ENCODE measurements around the gene STAB1. TPM values are rescaled to one million over a fixed set of nuclear protein-coding genes. Genes with fewer than 3 reads are reported as not detected.
"Not testable (repeated sequence)": the region's sequence is repeated elsewhere in the genome, so short reads cannot be mapped to it uniquely, and the experiment has no call there.

The STAB1 gene
- total and polyA plus RNA-seq, 7 donors = 15.9 to 47.5 (median 29.0) TPM

- TF ChIP-seq, protein P1, sequence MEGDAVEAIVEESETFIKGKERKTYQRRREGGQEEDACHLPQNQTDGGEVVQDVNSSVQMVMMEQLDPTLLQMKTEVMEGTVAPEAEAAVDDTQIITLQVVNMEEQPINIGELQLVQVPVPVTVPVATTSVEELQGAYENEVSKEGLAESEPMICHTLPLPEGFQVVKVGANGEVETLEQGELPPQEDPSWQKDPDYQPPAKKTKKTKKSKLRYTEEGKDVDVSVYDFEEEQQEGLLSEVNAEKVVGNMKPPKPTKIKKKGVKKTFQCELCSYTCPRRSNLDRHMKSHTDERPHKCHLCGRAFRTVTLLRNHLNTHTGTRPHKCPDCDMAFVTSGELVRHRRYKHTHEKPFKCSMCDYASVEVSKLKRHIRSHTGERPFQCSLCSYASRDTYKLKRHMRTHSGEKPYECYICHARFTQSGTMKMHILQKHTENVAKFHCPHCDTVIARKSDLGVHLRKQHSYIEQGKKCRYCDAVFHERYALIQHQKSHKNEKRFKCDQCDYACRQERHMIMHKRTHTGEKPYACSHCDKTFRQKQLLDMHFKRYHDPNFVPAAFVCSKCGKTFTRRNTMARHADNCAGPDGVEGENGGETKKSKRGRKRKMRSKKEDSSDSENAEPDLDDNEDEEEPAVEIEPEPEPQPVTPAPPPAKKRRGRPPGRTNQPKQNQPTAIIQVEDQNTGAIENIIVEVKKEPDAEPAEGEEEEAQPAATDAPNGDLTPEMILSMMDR (IDR thresholded peaks at IDR 0.05) = no peak
- Histone ChIP-seq H3K4me1 (peaks cover 6% of the 10 kb centered on the region), H3K4me3 (no peak overlapping the region), H3K9me3 (no peaks in the 10 kb centered on the region), H3K27me3 (ENCODE audit: insufficient read depth in 3 of 3, low read length in 2 of 3) (no peaks in the 10 kb centered on the region), H3K36me3 (ENCODE audit: insufficient read depth in 1 of 2, low read depth in 1 of 2) (peaks cover 0 to 5% of the 10 kb centered on the region in 2 donors), H3K27ac (peak overlapping the region; percentile 68)
- 74 to 79% (median 76%) methylated on average over 9 of the region's 9 CpGs for WGBS, 3 donors
- DNase-seq (peak in 1 of 2 donors; percentile 26), ATAC-seq (no peak)
- intact Hi-C loops (cut with DNase I) = loop anchor here in 1 of 2 donors (1.0 kb wide), 1 partner anchor 10 kb away; no protein-coding TSS in a partner anchor
Measured at GRCh38 chr3:52525680-52526561, 30.8 kb downstream of the STAB1 start.

DNA sequence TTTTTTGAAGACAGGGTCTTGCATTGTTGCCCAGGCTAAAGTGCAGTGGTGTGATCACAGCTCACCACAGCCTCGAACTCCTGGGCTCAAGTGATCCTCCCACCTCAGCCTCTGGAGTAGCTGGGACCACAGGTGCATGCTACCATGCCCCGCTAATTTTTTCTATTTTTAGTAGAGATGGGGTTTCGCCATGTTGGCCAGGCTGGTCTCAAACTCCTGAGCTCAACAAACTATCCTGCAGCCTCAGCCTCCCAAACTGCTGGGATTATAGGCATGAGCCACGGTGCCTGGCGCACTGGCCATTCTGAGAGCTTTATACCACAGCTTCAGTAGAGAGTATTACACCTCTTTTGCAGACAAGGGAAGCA, 31.5 kb downstream of the STAB1 start:
- intact Hi-C loops (cut with DNase I) = loop anchor here in 1 of 2 donors (1.0 kb wide), 1 partner anchor 10 kb away; no protein-coding TSS in a partner anchor
- DNase-seq = peak in 1 of 2 donors; percentile 32
- ATAC-seq; H3K4me3 ChIP-seq; H3K36me3 ChIP-seq (ENCODE audit: insufficient read depth in 1 of 2, low read depth in 1 of 2); H3K27me3 ChIP-seq (ENCODE audit: insufficient read depth in 3 of 3, low read length in 2 of 3); H3K4me1 ChIP-seq; H3K9me3 ChIP-seq; H3K27ac ChIP-seq: not testable (repeated sequence)
- 79 to 91% (median 83%) methylated on average over 5 of the region's 5 CpGs for WGBS, 3 donors

DNA sequence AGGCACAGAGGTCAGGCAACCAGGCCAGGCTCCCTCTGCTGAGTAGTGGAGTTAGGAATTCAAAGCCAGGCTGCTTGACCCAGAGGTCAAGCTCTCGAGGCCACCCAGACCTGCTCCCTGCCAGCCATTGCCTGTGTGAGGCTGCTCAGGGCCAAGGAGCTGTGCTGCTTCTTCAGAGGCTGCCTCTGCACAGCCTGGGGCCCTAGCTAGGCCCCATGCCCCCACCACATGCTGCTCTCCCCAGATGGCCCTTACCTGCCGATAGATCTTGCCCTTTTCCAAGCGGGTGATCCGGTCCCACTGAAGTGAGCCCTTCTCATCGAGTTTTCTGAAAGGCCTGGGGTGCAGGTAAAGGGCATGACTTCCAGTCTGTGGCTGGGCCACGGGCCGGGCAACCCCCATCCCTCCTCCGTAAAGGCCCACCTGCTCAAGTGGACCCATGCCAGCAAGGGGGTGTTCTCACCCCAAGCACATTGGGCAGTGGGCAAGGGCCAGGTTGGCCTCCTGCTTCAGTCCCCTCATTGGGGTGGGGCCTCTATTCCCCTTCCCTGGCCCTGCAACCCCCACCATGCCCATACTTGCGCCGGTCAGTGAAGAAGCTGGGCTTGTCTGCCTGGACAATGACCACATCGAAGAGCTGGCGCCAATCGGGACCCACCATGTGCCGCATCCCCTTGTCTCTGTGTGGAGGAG, 32.0 kb downstream of the STAB1 start:
- H3K27ac ChIP-seq = no peak overlapping the region

DNA sequence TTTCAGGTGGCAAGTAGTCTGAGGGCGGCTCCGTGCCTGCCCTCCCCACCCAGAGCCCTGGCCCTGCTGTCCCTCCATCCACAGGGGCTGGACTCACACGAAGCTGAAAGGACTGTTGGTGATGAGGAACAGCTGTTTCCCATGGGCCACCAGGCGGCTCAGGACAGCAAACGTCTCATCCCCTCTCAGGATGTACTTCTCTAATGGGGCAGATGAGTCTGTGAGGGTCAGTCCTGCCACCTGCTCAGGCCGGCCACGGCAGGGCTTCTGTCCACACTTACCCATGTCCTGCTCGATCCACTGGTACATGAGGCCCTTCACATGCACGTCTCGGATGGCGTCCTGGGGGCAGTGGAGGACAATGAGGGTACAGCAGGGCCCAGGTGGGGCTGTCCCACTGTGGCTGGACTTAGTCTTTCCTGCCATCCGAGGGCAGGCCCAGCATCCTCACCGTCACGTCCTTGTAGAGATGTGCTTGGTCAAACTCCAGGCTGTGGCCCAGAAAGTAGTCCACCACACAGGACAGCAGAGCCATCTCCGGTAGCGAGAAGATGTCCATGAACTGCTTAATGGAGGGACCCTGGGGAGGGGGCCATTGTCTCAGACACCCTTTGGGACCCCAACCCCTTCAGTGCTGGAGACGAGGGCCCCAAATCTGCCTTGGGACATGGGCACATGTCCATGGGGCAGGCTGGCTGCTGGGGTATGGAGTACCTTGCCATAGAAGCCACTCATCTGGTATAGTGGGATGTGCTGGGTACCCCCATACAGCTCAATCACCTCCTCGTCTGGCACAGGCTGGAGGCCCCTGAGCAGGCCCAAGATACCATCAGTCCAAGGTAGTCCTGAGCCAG, 32.8 kb downstream of the STAB1 start:
- intact Hi-C loops (cut with DNase I) = no loop called here
- H3K4me1 ChIP-seq = peaks cover 6% of the 10 kb centered on the region
- no peak overlapping the region for H3K27ac ChIP-seq
- H3K36me3 ChIP-seq (ENCODE audit: insufficient read depth in 1 of 2, low read depth in 1 of 2) = peaks cover 0 to 5% of the 10 kb centered on the region in 2 donors
- no peak overlapping the region for H3K4me3 ChIP-seq
- DNase-seq (peak in 1 of 2 donors; percentile 41), ATAC-seq (no peak)
- no peaks in the 10 kb centered on the region for H3K27me3 ChIP-seq (ENCODE audit: insufficient read depth in 3 of 3, low read length in 2 of 3)
- TF ChIP-seq, protein P1 (IDR thresholded peaks at IDR 0.05) = no peak
- H3K9me3 ChIP-seq = no peaks in the 10 kb centered on the region
- 84 to 89% (median 87%) methylated on average over 18 of the region's 18 CpGs for WGBS, 3 donors

More for the DNA sequence above, 32.0 kb downstream of the STAB1 start:
- 89 to 91% (median 90%) methylated on average over 14 of the region's 14 CpGs for WGBS, 3 donors
- peaks cover 0 to 5% of the 10 kb centered on the region in 2 donors for H3K36me3 ChIP-seq (ENCODE audit: insufficient read depth in 1 of 2, low read depth in 1 of 2)
- peak in 1 of 2 donors; percentile 46 for DNase-seq
- H3K9me3 ChIP-seq = no peaks in the 10 kb centered on the region
- intact Hi-C loops (cut with DNase I) = no loop called here
- no peak for ATAC-seq
- no peaks in the 10 kb centered on the region for H3K27me3 ChIP-seq (ENCODE audit: insufficient read depth in 3 of 3, low read length in 2 of 3)
- peaks cover 6% of the 10 kb centered on the region for H3K4me1 ChIP-seq
- TF ChIP-seq, protein P1 (IDR thresholded peaks at IDR 0.05) = no peak
- no peak overlapping the region for H3K4me3 ChIP-seq

All from psoas muscle (tissue), 8 donors.